Heart left ventricle (tissue), 16 donors: ENCODE measurements around the gene RYR3. TPM values are rescaled to one million over a fixed set of nuclear protein-coding genes. Genes with fewer than 3 reads are reported as not detected.

Experiments
- ATAC-seq, 4 donors: fragments of 200-7000 bp; cut with Tn5 transposase; one replicate each; pipeline ENCODE4 v1.9.1; 2020 to 2022; ENCODE audit warnings: moderate library complexity in 4 of 4, mild to moderate bottlenecking in 3 of 4, moderate number of reproducible peaks in 1 of 4
- DNase-seq, 5 donors: peaks; one replicate each; pipeline ENCODE4 v3.0.0-alpha.2; 2020
- H3K27ac ChIP-seq, 12 donors: fragments of 200-600 bp; sonication (generic) in 4 of 12; one replicate each; pipeline versions ENCODE4 v1.5.0 to v1.8.0; 2016 to 2022; ENCODE audit warnings: mild to moderate bottlenecking in 2 of 12
- H3K27me3 ChIP-seq, 9 donors: fragments of 200-600 bp; sonication (generic) in 2 of 9; one replicate each; pipeline versions ENCODE4 v1.5.1 to v1.8.0; 2016 to 2022; ENCODE audit warnings: mild to moderate bottlenecking in 3 of 9
- H3K36me3 ChIP-seq, 9 donors: fragments of 200-600 bp; sonication (generic) in 2 of 9; one replicate each; pipeline versions ENCODE4 v1.5.0 to v1.8.0; 2018 to 2022; ENCODE audit warnings: mild to moderate bottlenecking in 2 of 9
- H3K4me1 ChIP-seq, 12 donors: fragments of 200-600 bp; sonication (generic) in 4 of 12; one replicate each; pipeline versions ENCODE4 v1.5.0 to v1.8.0; 2016 to 2022; ENCODE audit warnings: mild to moderate bottlenecking in 3 of 12
- H3K4me3 ChIP-seq, 12 donors: fragments of 200-600 bp; sonication (generic) in 4 of 12; one replicate each; pipeline versions ENCODE4 v1.5.0 to v1.8.0; 2017 to 2022; ENCODE audit warnings: mild to moderate bottlenecking in 9 of 12, moderate library complexity in 4 of 12
- H3K9me3 ChIP-seq, 12 donors: fragments of 200-600 bp; sonication (generic) in 4 of 12; one replicate each; pipeline versions ENCODE4 v1.5.0 to v1.8.0; 2016 to 2022; ENCODE audit warnings: mild to moderate bottlenecking in 1 of 12
- CTCF ChIP-seq, 12 donors: fragments of 200-600 bp; sonication (generic) in 4 of 12; IDR thresholded peaks; one replicate each; pipeline versions ENCODE4 v1.5.0 to v1.8.0; 2018 to 2022; ENCODE audit warnings: antibody characterized with exemption in 12 of 12, mild to moderate bottlenecking in 5 of 12
- POLR2A ChIP-seq, 2 donors: fragments of 450-650 bp; IDR thresholded peaks; one replicate each; pipeline ENCODE4 v1.6.1; 2017; ENCODE audit warnings: antibody characterized with exemption in 2 of 2, mild to moderate bottlenecking in 2 of 2, moderate library complexity in 2 of 2
- WGBS, 4 donors: extraction: QIAGEN DNeasy Blood & Tissue Kit in 2 of 4; methylation state at CpG; one replicate each; pipeline versions ENCODE4 v1.1.5 to v1.1.7; 2013 to 2018; 5-methylcytosine and 5-hydroxymethylcytosine counted together
- intact Hi-C, 10 donors: fragments of 100-400 bp; cut with DNase I; formaldehyde crosslinking; loops; one replicate each; pipeline versions ENCODE4 v1.11.1 to v1.14.2; 2022
- polyA plus RNA-seq, 2 donors: library from polyadenylated mRNA; stranded (reverse); fragments of 200-250 nt; gene quantifications; one replicate each; pipeline ENCODE4 v1.2.3, GENCODE V29; 2013
- total RNA-seq, 9 donors: library from RNA; depleted of rRNA in 2 of 9; stranded (reverse); fragments of >200 nt in 2 of 9; fragmentation: NEBNext Ultra II Directional in 3 of 9; extraction: Animal tissue kit (Norgen Biotek cat#: 25700) in 3 of 9; gene quantifications; one replicate each; pipeline versions ENCODE4 v1.1.0 to v1.2.4, GENCODE V29; 2016 to 2023
- donor health status: ischemic (EF 13 %, LVEDD 7.1; RV severe dilation, severe dysfunction).
- donor health status: healthy with polysubstance abuse.
- donor health status: DM: no; HTN: yes; CAD: no.
- donor health status: DM: no; HTN: no; CAD: no.
- donor health status: ischemic (EF 25% LVEDD 6.9; RV normal size, moderate dysfunction).
- donor health status: ischemic (EF 25% LVEDD 5.7; RV mildly dilated, moderate dysfunction).
- donor health status: healthy.
- donor health status: DM: yes; HTN: yes; CAD: no.
- donor health status: ischemic (EF 35%, LVEDD 5.7; RV mildly dilated, moderate dysfunction).
- donor health status: nonischemic (EF 11% LVEDD 7.7; RV severe dilation, severe dysfunction).
- donor health status: DM: yes; HTN: yes; CAD: no.
- donor health status: PGD.
- donor health status: ischemic (EF 29% LVEDD 5.4; RV normal size, mild dysfunction).
- donor health status: nonischemic (EF 23%, LVEDD 6.1; RV moderate dilation, normal function).

Gene RYR3
- total and polyA plus RNA-seq, 11 donors: 0.01 to 0.35 (median 0.23) TPM; not detected in 2

- H3K27me3 ChIP-seq: peaks cover 0 to 2% (median 0%) of the 10 kb centered on the region in 9 donors
- no peak overlapping the region for H3K27ac ChIP-seq
- H3K4me1 ChIP-seq: no peaks in the 10 kb centered on the region
- DNase-seq (no peak), ATAC-seq (no peak)
- TF ChIP-seq POLR2A (IDR thresholded peaks at IDR 0.05) (no peak), CTCF (IDR thresholded peaks at IDR 0.05) (no peak)
- no peak overlapping the region for H3K4me3 ChIP-seq
- no peaks in the 10 kb centered on the region for H3K36me3 ChIP-seq
- intact Hi-C loops: loop anchor here in 1 of 10 donors (10.0 kb wide), 1 partner anchor 64 kb away; no protein-coding TSS in a partner anchor
- H3K9me3 ChIP-seq: no peaks in the 10 kb centered on the region
- WGBS, 4 donors: 74 to 81% (median 77%) methylated on average over 8 of the region's 8 CpGs
Measured at GRCh38 chr15:33380406-33380805, 69.6 kb downstream of the RYR3 start.

GRCh38 chr15:33382491-33382890 is 71.7 kb downstream of the RYR3 start:
- WGBS, 4 donors: 86 to 89% (median 87%) methylated on average over 3 of the region's 3 CpGs
- TF ChIP-seq CTCF (IDR thresholded peaks at IDR 0.05) (no peak), POLR2A (IDR thresholded peaks at IDR 0.05) (no peak)

GRCh38 chr15:33384307-33384706 is 73.5 kb downstream of the RYR3 start:
- ATAC-seq: no peak
- intact Hi-C loops: loop anchor here in 1 of 10 donors (10.0 kb wide), 1 partner anchor 60 kb away; no protein-coding TSS in a partner anchor
- WGBS, 4 donors: 77 to 87% (median 83%) methylated on average over 3 of the region's 3 CpGs
- TF ChIP-seq CTCF (IDR thresholded peaks at IDR 0.05): no peak
- TF ChIP-seq POLR2A (IDR thresholded peaks at IDR 0.05): no peak
- H3K9me3 ChIP-seq: no peaks in the 10 kb centered on the region
- no peak overlapping the region for H3K27ac ChIP-seq
- DNase-seq: no peak
- H3K27me3 ChIP-seq: no peaks in the 10 kb centered on the region
- no peak overlapping the region for H3K4me3 ChIP-seq
- H3K36me3 ChIP-seq: no peaks in the 10 kb centered on the region
- H3K4me1 ChIP-seq: no peaks in the 10 kb centered on the region

More at GRCh38 chr15:33382491-33382890, 71.7 kb downstream of the RYR3 start:
- intact Hi-C loops: loop anchor here in 1 of 10 donors (10.0 kb wide), 1 partner anchor 62 kb away; no protein-coding TSS in a partner anchor
- Histone ChIP-seq H3K27ac (no peak overlapping the region), H3K36me3 (no peaks in the 10 kb centered on the region), H3K4me1 (no peaks in the 10 kb centered on the region), H3K4me3 (no peak overlapping the region), H3K9me3 (no peaks in the 10 kb centered on the region), H3K27me3 (no peaks in the 10 kb centered on the region)
- DNase-seq (no peak), ATAC-seq (no peak)

- DNase-seq: no peak
- ATAC-seq: no peak
- WGBS, 4 donors: 83 to 89% (median 87%) methylated on average over 3 of the region's 3 CpGs
- Histone ChIP-seq H3K27ac (no peak overlapping the region), H3K27me3 (no peaks in the 10 kb centered on the region), H3K4me1 (no peaks in the 10 kb centered on the region), H3K4me3 (no peak overlapping the region), H3K36me3 (no peaks in the 10 kb centered on the region), H3K9me3 (no peaks in the 10 kb centered on the region)
- TF ChIP-seq CTCF (IDR thresholded peaks at IDR 0.05): no peak
- TF ChIP-seq POLR2A (IDR thresholded peaks at IDR 0.05): no peak
- intact Hi-C loops: no loop called here
Measured at GRCh38 chr15:33392453-33392852, 81.7 kb downstream of the RYR3 start.
